GM12801 (cell line): ENCODE data around the gene ARHGAP1.

ENCODE experiments used
- CTCF ChIP-seq: IDR thresholded peaks from one replicate; pipeline ENCODE4 v1.5.1; 2011; ENCODE audit warnings: control low read depth; ENCODE audit not compliant: insufficient read length; ENCODE audit errors: extremely low read depth

ARHGAP1 gene

GRCh38 chr11:46728659-46729040 is 28.2 kb upstream of the ARHGAP1 start:
- TF ChIP-seq CTCF, result no peak

- TF ChIP-seq CTCF, result no peak
These were observed 27.7 kb upstream of the ARHGAP1 start for GRCh38 chr11:46727952-46728658.

GRCh38 chr11:46726206-46726862 is 25.9 kb upstream of the ARHGAP1 start:
- TF ChIP-seq CTCF, result no peak

- no peak for TF ChIP-seq CTCF
These were observed 25.2 kb upstream of the ARHGAP1 start for GRCh38 chr11:46725338-46726205.

- no peak for TF ChIP-seq CTCF
These were observed 23.7 kb upstream of the ARHGAP1 start for GRCh38 chr11:46724088-46724487.

- no peak for TF ChIP-seq CTCF
These were observed 22.9 kb upstream of the ARHGAP1 start for GRCh38 chr11:46723359-46723680.

- TF ChIP-seq CTCF, result no peak
These were observed 22.3 kb upstream of the ARHGAP1 start for GRCh38 chr11:46722566-46723358.
